ENCODE measurements around the gene TBCE. TPM values are rescaled to one million over a fixed set of nuclear protein-coding genes. Genes with fewer than 3 reads are reported as not detected.

The TBCE gene
- total RNA-seq = 10 to 100 TPM; 19.3 to 33.9 (median 26.8) TPM

GRCh38 chr1:235367000-235367908 lies at the start of gene TBCE:
TBCE (plus strand) TSS chr1:235367427; CDS start chr1:235380050, 12,623 bp downstream.
- H3K27ac ChIP-seq = peak within 1 kb of the TSS in 3 of 4 donors; percentile 71 to 82 (median 76)
- no peaks in the 10 kb centered on the region for H3K27me3 ChIP-seq
- peak; percentile 89 to 93 for DNase-seq (ENCODE audit: low spot score in 2 of 2)
- peaks cover 0 to 14% (median 5%) of the 10 kb centered on the region in 4 donors for H3K4me1 ChIP-seq
- WGBS, 2 donors = 0% methylated on average over 38 of the region's 38 CpGs
- TF ChIP-seq CTCF (IDR thresholded peaks at IDR 0.05) = no peak
- TF ChIP-seq POLR2A (IDR thresholded peaks at IDR 0.05) = peak in 1 of 2 donors; percentile 70
- TF ChIP-seq EP300 (IDR thresholded peaks at IDR 0.05) = peak; percentile 54 to 86
- peak within 1 kb of the TSS; percentile 61 to 73 (median 66) for H3K4me3 ChIP-seq
- H3K36me3 ChIP-seq = peaks cover 0 to 9% (median 0%) of the 10 kb centered on the region in 3 donors
- no peaks in the 10 kb centered on the region for H3K9me3 ChIP-seq

- 92 to 97% methylated on average over 2 of the region's 2 CpGs for WGBS, 2 donors
- peaks cover 0 to 9% (median 0%) of the 10 kb centered on the region in 3 donors for H3K36me3 ChIP-seq
- H3K9me3 ChIP-seq = no peaks in the 10 kb centered on the region
- H3K4me1 ChIP-seq = peaks cover 0 to 60% (median 1%) of the 10 kb centered on the region in 4 donors
- H3K27ac ChIP-seq = no peak overlapping the region
- H3K4me3 ChIP-seq = no peak overlapping the region
- DNase-seq (ENCODE audit: low spot score in 2 of 2) = no peak
- no peaks in the 10 kb centered on the region for H3K27me3 ChIP-seq
- TF ChIP-seq CTCF (IDR thresholded peaks at IDR 0.05) = no peak
- no peak for TF ChIP-seq POLR2A (IDR thresholded peaks at IDR 0.05)
- no peak for TF ChIP-seq EP300 (IDR thresholded peaks at IDR 0.05)
Measured at GRCh38 chr1:235319255-235319654, 48.0 kb upstream of the TBCE start.

GRCh38 chr1:235320521-235321179 lies 46.6 kb upstream of the TBCE start:
- Histone ChIP-seq H3K27me3 (no peaks in the 10 kb centered on the region), H3K4me3 (no peak overlapping the region), H3K9me3 (no peaks in the 10 kb centered on the region), H3K36me3 (peaks cover 0 to 9% (median 0%) of the 10 kb centered on the region in 3 donors), H3K27ac (no peak overlapping the region), H3K4me1 (peaks cover 0 to 64% (median 14%) of the 10 kb centered on the region in 4 donors)
- TF ChIP-seq EP300 (IDR thresholded peaks at IDR 0.05) = no peak
- no peak for TF ChIP-seq CTCF (IDR thresholded peaks at IDR 0.05)
- TF ChIP-seq POLR2A (IDR thresholded peaks at IDR 0.05) = no peak
- no peak for DNase-seq (ENCODE audit: low spot score in 2 of 2)
- 84% methylated on average over 6 of the region's 6 CpGs for WGBS, 2 donors

- Histone ChIP-seq H3K4me1 (peaks cover 0 to 67% (median 21%) of the 10 kb centered on the region in 4 donors), H3K27ac (no peak overlapping the region), H3K27me3 (no peaks in the 10 kb centered on the region), H3K9me3 (no peaks in the 10 kb centered on the region), H3K36me3 (peaks cover 0 to 3% (median 0%) of the 10 kb centered on the region in 3 donors), H3K4me3 (no peak overlapping the region)
- DNase-seq (ENCODE audit: low spot score in 2 of 2) = no peak
- WGBS, 2 donors = 86 to 88% methylated on average over 5 of the region's 5 CpGs
- TF ChIP-seq POLR2A (IDR thresholded peaks at IDR 0.05) (no peak), EP300 (IDR thresholded peaks at IDR 0.05) (no peak), CTCF (IDR thresholded peaks at IDR 0.05) (no peak)
Measured at GRCh38 chr1:235324296-235324695, 42.9 kb upstream of the TBCE start.
